ENCODE data around the gene EPAS1. TPM values are rescaled to one million over a fixed set of nuclear protein-coding genes. Genes with fewer than 3 reads are reported as not detected.

The EPAS1 gene
- total RNA-seq, 1 donor from 2014 or later: 19.4 TPM

DNA sequence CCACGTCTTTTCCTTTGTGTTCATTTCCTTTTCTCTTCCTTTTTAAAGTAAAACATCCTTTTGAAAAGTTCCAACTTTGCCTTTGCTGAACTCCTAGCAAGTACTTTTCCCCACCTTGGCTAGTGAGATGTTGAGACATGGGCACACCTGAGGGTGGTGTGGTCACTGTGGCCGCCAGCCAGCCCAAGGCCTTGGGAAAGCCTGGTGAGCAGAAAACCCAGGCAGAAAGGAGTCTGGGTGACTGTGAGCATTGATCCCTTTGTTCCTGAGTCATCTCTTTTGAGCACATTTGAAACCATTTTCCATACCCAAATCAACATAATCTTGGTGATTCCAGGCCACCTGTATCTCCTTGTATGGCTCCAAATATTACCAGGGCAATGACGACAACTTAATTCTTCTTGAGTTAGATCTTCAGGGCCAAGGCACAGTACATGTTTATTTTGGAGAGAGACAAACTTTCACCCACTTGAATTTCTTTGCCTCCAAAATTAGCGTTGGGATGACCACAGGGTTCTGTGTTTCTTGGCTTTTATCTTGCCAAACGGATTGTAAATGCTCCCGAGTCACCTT is 14.5 kb downstream of the EPAS1 start:
- intact Hi-C loops (cut with micrococcal nuclease): no loop called here
- H3K9me3 Mint-ChIP-seq: peaks cover 8% of the 10 kb centered on the region

DNA sequence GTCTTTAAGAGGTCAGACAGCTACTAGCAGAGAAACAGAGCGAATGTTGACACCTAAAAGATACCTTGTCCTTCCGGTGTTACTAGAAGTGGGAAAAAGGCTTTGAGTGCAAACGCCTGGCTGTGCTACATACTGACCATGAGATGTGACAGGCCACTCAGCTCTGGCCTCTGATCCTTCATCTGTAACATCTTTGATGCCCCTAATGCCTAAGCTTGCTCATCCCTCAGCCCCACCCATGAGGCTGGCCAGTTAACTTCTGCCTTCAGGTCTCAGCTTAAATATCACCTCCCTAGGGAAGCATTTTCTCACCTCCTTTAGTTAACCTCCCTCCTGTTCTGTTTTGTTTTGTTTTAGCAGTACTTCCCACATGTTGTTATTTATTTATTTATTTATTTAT is 15.9 kb downstream of the EPAS1 start:
- Mint-ChIP-seq H3K4me3 (no peak overlapping the region), H3K27ac (no peak overlapping the region), H3K9me3 (peaks cover 8% of the 10 kb centered on the region), H3K36me3 (ENCODE audit: low read depth) (peaks cover under 1% of the 10 kb centered on the region), H3K4me1 (peaks cover 16% of the 10 kb centered on the region), H3K27me3 (peaks cover 37% of the 10 kb centered on the region)
- DNase-seq: no peak
- intact Hi-C loops (cut with micrococcal nuclease): no loop called here

More for the DNA sequence above, 14.5 kb downstream of the EPAS1 start:
- H3K27ac Mint-ChIP-seq: no peak overlapping the region
- H3K36me3 Mint-ChIP-seq (ENCODE audit: low read depth): peaks cover 3% of the 10 kb centered on the region
- no peak overlapping the region for H3K4me3 Mint-ChIP-seq
- peaks cover 10% of the 10 kb centered on the region for H3K4me1 Mint-ChIP-seq
- peaks cover 41% of the 10 kb centered on the region for H3K27me3 Mint-ChIP-seq
- no peak for DNase-seq

DNA sequence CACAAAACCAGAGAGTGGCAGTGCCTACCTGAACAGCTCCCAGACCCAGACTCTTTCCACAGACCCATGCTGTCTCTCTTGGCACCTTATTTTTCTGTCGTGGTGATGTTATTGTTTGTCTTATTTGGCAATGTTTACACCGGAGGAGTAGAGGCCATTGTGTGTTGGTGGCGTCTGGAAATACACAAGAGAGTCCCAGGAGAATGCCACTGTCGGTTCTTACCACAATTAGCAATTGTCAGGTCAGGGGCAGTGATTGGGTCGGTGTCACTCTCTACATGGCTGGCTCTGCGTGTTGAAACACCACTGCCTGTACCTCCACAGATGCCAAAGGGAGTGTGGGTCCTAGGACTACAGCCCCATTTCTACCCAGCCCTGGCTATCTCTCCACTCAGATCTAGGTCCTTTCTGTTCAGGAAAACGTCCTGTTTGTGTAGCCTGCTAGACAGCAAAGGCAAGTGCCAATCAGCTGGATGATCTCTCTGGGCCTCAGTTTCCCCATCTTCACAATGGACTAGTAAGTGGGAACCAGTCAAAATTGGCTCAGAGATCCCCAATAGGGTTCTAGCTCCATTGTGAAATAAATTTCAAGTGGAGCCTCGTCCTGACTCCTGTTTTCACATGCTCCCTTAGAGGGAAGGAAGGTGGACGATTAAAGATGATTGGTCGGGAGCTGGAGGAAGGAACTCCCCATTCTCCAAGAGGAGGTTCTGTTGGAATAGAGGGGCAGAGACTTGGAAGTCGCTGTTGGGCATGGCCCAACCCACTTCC is 17.0 kb downstream of the EPAS1 start:
- DNase-seq: no peak
- Mint-ChIP-seq H3K36me3 (ENCODE audit: low read depth) (no peaks in the 10 kb centered on the region), H3K27ac (no peak overlapping the region), H3K4me3 (no peak overlapping the region), H3K27me3 (peaks cover 31% of the 10 kb centered on the region), H3K4me1 (peaks cover 16% of the 10 kb centered on the region), H3K9me3 (peaks cover 6% of the 10 kb centered on the region)
- intact Hi-C loops (cut with micrococcal nuclease): no loop called here

DNA sequence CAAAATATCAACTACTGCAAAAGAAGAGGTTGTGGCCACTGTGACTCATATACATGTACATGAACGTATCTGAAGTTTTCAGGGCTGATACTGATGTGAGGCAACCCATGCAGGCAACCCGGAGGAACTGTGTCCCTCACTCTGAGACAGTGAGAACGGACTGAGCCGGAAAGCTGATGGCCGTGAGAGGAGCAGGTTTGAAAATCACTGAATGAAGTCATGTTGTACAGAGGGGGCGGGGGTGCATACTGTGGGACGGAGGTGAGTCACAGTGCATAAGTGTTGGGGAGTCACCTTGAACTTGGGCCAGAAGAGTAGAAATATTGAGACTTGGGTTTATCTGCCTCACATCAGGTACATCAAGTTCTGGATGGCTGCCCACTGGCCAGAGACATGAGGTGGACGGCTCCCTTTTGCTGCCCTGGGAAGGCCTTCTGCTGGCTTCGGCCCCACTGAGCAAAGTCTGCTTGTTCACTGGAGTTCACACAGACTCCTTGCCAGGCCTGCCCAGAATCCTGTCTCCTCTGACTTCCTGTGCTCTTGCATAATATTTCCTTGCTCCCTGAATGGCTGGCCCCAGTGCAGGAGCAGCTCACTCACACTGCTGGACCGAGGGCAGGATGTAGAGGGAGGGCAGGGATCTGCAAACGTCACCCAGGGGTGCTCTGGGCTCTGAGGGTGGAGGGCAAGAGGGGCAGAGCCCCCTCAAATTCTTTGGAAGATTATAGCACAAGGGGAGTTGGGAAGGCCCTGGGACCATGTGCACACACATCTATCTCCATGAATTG is 18.1 kb downstream of the EPAS1 start:
- Mint-ChIP-seq H3K4me3 (no peak overlapping the region), H3K27ac (no peak overlapping the region), H3K4me1 (peaks cover 17% of the 10 kb centered on the region), H3K27me3 (peaks cover 34% of the 10 kb centered on the region), H3K36me3 (ENCODE audit: low read depth) (no peaks in the 10 kb centered on the region), H3K9me3 (peaks cover 2% of the 10 kb centered on the region)
- intact Hi-C loops (cut with micrococcal nuclease): no loop called here
- DNase-seq: no peak

DNA sequence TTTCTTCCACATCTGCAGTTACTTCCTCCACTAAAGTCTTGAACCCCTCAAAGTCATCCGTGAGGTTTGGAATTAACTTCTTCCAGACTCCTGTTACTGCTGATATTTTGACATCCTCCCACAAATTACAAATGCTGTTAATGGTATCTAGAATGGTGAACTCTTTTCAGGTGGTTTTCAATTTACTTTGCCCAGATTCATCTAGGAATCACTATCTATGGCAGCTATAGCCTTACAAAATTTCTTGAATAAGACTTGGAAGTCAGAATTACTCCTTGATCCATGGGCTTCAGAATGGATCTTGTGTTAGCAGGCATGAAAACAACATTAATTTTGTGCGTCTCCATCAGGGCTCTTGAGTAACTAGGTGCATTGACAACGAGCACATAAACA is 19.9 kb downstream of the EPAS1 start:
- H3K4me3 Mint-ChIP-seq: no peak overlapping the region
- intact Hi-C loops (cut with micrococcal nuclease): no loop called here
- peaks cover 32% of the 10 kb centered on the region for H3K27me3 Mint-ChIP-seq
- no peak overlapping the region for H3K27ac Mint-ChIP-seq
- H3K4me1 Mint-ChIP-seq: peaks cover 16% of the 10 kb centered on the region
- H3K36me3 Mint-ChIP-seq (ENCODE audit: low read depth): no peaks in the 10 kb centered on the region
- DNase-seq: no peak
- H3K9me3 Mint-ChIP-seq: no peaks in the 10 kb centered on the region

DNA sequence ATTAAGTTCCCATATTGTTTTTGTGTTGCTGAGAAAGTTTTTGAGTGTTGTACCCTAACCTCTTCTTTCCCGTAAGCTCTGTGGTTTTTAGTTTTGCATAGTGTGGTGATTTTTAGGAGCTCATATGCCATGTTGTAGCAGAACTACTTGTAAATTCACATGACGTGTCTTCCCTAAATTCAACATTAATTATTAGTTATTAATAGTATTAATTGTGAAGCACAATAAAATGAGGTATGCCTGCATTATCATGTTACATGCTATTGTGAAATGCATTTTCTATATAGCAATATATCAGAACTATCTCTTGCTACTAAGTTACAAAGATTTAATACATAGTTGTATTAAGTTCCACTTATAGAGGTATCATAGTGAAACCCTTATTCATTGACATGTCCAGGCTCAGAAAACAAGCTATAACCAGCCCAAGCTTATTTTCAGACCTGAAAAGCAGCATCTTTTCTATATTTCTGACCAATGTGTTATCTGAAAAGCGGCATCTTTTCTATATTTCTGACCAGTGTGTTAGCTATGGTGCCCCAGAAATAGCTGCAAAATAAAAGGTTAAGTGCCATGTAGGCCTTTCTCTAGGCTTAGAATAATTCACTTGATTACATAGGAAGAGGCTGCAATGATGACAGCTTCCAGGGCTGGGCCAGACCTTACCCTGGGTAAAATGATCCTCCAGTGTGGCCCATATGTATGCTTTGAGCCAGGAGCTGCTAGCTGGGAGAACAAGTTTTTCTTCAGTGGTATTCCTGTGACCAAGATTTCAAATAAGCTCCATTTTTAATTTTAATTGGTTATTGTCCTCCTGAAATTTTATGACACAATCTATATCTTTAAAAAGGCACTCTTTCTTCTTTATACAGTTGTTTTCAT is 21.6 kb downstream of the EPAS1 start:
- DNase-seq: no peak
- no peak overlapping the region for H3K27ac Mint-ChIP-seq
- intact Hi-C loops (cut with micrococcal nuclease): no loop called here
- peaks cover 38% of the 10 kb centered on the region for H3K27me3 Mint-ChIP-seq
- H3K4me3 Mint-ChIP-seq: no peak overlapping the region
- H3K4me1 Mint-ChIP-seq: peaks cover 16% of the 10 kb centered on the region
- H3K36me3 Mint-ChIP-seq (ENCODE audit: low read depth): no peaks in the 10 kb centered on the region
- no peaks in the 10 kb centered on the region for H3K9me3 Mint-ChIP-seq

DNA sequence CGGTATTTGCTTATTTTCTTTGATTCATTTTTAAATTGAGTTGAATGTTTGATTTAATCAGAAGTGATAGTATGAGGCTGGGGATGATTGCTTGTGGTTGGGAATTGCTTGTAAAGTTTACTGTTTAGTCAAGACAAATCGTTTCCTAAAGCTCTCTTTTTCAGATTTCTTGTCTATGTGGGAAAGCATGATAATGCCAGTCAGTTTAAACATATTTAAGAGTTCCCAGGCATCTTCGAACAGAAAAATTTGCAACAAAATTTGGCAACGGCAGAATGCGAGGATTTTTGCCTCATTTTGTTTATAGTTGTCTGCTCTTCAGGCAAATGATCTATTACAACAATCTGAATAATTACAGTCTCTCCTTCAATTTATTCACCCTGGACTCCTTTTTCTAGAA is 22.5 kb downstream of the EPAS1 start:
- Mint-ChIP-seq H3K4me1 (peaks cover 16% of the 10 kb centered on the region), H3K4me3 (no peak overlapping the region), H3K36me3 (ENCODE audit: low read depth) (no peaks in the 10 kb centered on the region), H3K9me3 (no peaks in the 10 kb centered on the region), H3K27ac (no peak overlapping the region), H3K27me3 (peaks cover 38% of the 10 kb centered on the region)
- no peak for DNase-seq
- intact Hi-C loops (cut with micrococcal nuclease): no loop called here

DNA sequence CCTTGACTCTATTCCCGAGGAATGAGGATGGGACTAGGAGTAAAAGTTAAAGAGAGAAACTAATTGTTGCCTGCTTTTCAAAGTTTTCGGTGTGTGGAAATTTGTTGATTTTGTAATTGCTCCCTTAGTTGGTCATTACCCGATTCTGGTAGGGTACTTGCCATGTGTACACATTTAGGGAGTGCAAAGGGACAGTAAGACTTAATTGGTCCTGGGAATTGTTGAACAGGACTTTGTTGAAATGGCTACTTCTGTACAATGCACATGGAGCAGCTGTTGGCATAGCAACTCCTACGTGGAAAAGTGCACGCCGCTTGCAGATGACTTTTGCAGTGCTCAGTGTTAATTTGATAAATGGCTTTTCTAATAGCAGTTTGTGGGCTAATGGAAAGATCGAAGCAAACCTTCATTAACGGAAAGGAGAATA is 22.9 kb downstream of the EPAS1 start:
- no peak for DNase-seq
- H3K27ac Mint-ChIP-seq: no peak overlapping the region
- H3K36me3 Mint-ChIP-seq (ENCODE audit: low read depth): no peaks in the 10 kb centered on the region
- intact Hi-C loops (cut with micrococcal nuclease): no loop called here
- H3K27me3 Mint-ChIP-seq: peaks cover 38% of the 10 kb centered on the region
- H3K4me1 Mint-ChIP-seq: peaks cover 14% of the 10 kb centered on the region
- H3K9me3 Mint-ChIP-seq: no peaks in the 10 kb centered on the region
- no peak overlapping the region for H3K4me3 Mint-ChIP-seq

DNA sequence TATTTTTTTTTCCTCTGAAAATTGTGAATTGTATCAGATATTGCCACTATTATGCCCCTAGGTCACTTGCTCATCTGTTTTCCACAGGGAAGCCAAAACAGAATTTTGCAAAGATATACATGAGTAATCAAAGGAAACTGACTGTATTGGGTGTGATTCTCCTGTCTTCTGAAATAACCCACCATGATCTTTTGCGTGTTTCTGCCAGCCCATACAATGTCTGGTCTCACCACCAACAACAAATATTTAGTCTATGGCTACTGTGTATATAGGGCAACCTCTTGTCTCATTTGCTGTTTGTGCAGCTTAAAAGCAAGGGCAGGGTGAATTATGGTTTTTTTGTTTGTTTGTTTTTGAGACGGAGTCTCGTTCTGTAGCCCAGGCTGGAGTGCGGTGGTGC is 26.5 kb downstream of the EPAS1 start:
- DNase-seq: no peak
- Mint-ChIP-seq H3K9me3 (no peaks in the 10 kb centered on the region), H3K4me1 (peaks cover 7% of the 10 kb centered on the region), H3K27me3 (peaks cover 35% of the 10 kb centered on the region), H3K4me3 (no peak overlapping the region), H3K27ac (no peak overlapping the region), H3K36me3 (ENCODE audit: low read depth) (no peaks in the 10 kb centered on the region)
- intact Hi-C loops (cut with micrococcal nuclease): no loop called here

DNA sequence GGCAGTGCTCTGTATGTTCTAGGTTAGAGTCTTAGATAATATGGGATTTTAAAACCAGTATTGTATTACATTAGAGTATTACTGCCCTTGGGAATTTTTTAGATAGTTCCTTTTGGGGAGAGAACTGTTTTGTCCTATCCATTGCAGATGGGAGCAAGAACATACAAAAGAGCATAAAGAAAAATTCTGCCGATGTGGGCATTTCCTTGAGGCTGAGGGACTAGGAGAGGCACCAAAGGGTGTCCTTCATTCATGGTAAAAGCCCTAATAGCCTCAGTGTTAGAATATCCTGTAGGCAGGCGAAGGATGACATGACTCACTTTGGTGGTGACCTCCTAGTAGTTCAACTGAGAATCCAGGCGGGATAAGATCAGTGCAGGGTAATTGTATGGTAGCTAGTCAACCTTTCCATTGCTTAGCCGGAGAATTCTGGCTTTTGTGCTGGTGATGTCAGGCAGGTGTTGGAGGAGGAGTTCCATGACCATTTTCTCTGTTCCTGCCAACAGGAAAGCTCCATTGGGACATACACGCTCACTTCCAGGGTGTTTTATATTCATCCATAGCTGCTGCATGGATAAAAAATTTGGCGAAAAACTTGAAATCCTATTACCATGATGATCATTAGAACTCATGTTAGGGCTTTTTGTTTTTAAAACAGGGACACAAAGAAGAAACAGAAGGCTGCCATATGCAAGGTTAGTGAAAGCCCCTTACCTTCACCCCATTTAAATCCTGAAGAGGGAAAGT is 28.1 kb downstream of the EPAS1 start:
- peaks cover 25% of the 10 kb centered on the region for H3K27me3 Mint-ChIP-seq
- no peaks in the 10 kb centered on the region for H3K36me3 Mint-ChIP-seq (ENCODE audit: low read depth)
- H3K4me3 Mint-ChIP-seq: no peak overlapping the region
- intact Hi-C loops (cut with micrococcal nuclease): loop anchor here (5.0 kb wide), 1 partner anchor 37 kb away; no protein-coding TSS in a partner anchor
- H3K9me3 Mint-ChIP-seq: no peaks in the 10 kb centered on the region
- DNase-seq: no peak
- H3K4me1 Mint-ChIP-seq: peaks cover 8% of the 10 kb centered on the region
- no peak overlapping the region for H3K27ac Mint-ChIP-seq

DNA sequence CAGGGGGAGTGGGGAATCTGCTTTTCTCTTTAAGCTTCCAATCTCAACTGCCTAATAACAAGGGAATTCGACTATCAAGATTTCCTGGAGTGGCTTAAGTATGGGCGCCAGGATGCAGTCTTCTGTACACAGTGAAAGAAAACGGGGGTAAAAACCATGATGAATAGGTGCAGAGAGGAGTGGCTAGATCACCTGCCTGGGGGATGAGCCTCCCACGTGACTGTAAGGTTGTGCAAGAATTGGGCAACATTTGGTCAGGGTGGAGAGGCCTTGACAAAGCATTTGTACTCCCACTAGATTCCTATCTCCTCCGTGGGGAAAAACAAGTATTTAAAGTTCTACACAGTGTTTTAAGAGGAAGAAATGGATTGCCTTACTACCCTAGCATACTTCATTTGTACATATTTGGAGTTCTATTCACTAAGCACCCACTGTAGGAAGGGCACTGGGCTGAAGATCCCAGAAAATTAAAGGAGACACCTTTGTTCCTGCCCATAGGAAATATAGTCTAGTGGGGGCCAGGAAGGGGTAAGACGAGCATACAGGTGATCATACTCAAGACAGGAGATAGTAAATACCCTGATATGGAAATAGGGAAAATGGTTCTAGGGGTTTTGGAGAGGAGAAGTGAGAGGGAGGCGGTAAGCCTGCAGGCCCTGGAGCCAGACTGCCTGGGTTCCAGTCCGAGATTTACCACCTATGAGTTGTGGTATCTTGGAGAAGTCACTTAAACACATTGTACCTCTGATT is 29.2 kb downstream of the EPAS1 start:
- Mint-ChIP-seq H3K27ac (no peak overlapping the region), H3K4me3 (no peak overlapping the region), H3K4me1 (peaks cover 8% of the 10 kb centered on the region), H3K9me3 (no peaks in the 10 kb centered on the region), H3K36me3 (ENCODE audit: low read depth) (no peaks in the 10 kb centered on the region), H3K27me3 (peaks cover 19% of the 10 kb centered on the region)
- no peak for DNase-seq
- intact Hi-C loops (cut with micrococcal nuclease): loop anchor here (5.0 kb wide), 1 partner anchor 36 kb away; no protein-coding TSS in a partner anchor

DNA sequence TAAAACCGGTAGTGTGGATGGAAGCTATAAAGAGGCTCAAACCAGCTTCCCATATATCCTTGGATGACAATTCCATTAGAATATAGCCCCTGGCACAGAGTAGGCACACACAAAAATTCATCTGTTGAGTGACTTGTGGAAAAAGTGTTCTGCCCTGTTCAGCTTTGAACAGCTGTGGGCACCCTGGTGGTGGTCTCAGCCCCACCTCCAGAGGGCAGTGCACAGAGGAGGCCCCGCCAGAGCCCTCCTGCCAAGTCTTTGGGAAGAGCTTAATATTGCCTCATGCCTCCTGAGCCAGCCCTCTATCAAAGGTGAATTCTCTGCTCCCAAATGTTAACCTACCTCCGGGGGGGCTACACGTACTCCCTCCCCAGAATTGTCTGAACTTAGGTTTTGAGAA is 30.4 kb downstream of the EPAS1 start:
- intact Hi-C loops (cut with micrococcal nuclease): loop anchor here (5.0 kb wide), 1 partner anchor 35 kb away; no protein-coding TSS in a partner anchor
- Mint-ChIP-seq H3K9me3 (no peaks in the 10 kb centered on the region), H3K27ac (peak overlapping the region; percentile 19), H3K4me3 (no peak overlapping the region), H3K36me3 (ENCODE audit: low read depth) (no peaks in the 10 kb centered on the region), H3K4me1 (peaks cover 8% of the 10 kb centered on the region), H3K27me3 (peaks cover 15% of the 10 kb centered on the region)
- DNase-seq: no peak

Data from activated CD4-positive, alpha-beta T cell treated with anti-CD3 and anti-CD28 coated beads, Interleukin-2, amount 10 ng/mL, durations not matched to agents 24 days and 14 days (primary cell).